ENCODE measurements around the gene IGFBP1.

Gene IGFBP1

DNA sequence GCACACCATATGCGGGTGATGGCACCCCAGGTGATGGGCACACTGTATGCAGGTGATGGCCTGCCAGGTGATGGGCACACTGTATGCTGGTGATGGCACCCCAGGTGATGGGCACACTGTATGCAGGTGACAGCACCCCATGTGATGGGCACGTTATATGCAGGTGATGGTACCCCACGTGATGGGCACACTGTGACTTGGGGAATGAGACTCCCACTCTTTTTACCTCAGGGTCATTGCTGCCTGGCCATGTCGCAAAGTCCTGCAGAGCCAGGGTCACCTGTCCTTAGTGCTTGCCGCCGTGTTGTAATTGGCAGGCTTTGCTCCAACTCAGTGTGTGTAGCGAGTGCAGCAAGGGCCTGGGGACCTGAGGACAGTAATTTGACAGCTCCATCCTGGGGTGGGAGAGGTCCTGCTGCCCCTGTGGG lies 7.8 kb upstream of the IGFBP1 start:
- no peak for DNase-seq (ENCODE audit: low read depth in 4 of 4, low spot score in 1 of 4)

DNA sequence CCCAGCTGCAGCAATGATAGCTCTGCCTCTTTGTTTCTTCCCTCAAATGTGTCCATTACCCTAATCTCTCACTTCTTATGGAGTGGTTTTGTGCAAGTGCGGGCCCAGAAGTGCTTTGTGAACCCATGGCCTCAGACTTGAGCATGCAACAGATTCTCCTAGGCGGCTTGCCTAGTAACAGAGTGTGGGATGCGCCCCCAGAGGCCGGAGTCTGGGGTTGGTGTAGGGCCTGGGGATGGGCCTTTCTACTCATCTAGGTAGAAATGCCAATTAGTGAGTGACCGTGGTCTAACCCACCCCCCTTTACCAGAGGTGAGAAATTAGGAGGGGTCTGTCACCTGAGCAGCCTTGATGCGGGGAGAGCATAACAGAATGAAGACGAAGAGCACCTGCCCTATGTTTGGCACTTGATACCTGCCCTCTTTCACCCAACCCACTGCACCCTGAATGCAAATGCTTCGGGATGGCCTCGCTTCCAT lies 7.0 kb upstream of the IGFBP1 start:
- no peak for DNase-seq (ENCODE audit: low read depth in 4 of 4, low spot score in 1 of 4)

DNA sequence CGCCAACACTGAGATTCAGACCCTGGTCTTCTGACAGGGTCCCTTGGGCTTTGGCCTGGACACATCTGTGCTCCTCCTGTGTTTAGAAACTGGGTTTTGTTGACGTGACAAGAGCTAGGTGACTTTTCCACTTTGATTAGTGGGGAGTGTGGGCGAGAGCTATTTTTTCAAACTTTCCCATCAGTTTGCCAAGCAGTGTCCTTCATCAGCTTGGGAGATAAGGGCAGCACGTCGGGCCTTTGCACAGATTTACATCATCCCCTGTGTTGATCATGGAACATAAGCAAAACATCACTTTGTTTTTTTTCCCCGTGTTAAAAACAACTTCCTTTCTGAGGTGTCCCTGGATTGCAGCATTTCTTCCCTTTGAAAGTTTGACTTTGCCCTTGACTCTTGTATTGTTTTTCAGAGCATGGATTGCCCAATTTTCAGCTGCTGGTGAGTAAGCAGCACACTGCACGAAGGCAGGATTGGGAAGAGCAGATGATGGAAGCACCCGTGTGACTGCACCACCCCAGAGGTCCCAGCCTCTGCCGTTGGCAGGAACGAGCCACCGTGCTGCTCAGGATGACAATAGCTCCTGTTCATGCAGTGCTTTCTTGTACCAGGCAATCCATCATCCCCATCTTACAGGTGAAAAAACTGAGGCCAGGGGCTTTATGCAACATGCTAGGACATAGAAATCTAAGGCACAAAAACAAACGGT lies 6.4 kb upstream of the IGFBP1 start:
- no peak for DNase-seq (ENCODE audit: low read depth in 4 of 4, low spot score in 1 of 4)

DNA sequence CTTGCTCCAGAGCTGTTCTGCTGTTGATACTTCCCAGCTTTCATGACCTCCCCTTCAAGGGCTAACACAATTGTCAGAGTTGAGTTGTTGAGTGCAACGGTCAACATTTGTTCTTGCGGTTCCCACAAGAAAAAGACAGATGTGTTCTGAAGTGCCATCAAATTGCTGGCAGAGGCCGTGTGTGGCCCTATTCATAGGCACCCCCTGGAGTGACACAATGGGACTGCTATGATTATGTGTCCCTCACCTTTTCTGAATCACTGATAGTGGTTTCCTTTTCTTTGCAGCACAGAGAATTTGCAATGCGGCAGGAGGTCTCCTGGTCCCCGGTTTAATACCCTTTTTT lies 5.8 kb upstream of the IGFBP1 start:
- DNase-seq (ENCODE audit: low read depth in 4 of 4, low spot score in 1 of 4), result no peak

DNA sequence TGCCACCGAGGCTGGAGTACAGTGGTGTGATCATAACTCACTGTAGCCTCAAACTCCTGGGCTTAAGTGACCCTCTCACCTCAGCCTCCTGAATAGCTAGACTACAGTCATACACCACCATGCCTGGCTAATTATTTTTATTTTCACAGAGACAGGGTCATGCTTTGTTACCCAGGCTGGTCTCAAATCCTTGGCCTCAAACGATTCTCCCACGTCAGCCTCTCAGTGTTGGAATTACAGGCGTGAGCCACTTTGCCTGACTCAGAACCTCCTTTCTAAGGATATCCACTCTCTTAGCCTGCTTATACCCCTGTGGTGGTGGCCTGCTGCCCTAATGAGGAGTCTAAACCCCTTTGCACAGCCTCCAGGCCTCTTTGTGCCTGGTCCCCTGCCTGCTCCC lies 4.2 kb upstream of the IGFBP1 start:
- no peak for DNase-seq (ENCODE audit: low read depth in 4 of 4, low spot score in 1 of 4)

DNA sequence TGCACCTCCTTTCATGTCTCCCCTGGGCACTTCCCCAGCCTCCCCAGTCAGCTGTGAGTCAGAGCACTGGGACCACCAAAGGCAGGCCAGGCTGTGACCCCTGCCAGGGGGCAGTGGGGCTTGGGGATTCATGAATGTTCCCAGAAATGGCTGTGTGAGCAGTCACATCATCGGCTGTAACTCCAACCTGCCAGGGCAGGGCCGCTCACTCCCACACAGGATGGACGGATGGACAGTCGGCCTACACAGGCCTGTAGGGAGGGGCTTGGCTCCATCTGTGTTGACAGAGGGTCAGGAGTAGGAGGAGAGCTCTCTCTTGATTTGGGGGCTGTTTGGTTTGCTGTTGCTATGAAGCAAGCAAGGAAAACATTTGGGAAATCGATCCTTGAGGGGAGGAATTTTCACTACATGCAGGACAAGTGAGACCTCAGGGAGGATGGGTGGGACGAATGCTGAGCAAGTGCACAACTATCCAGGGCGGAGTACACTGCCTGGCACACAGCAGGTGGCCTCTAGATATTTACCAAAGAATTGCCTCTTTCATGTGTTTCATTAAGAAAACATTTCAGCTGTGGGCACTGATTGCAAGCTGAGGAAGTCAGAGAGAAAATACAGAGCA lies 2.9 kb upstream of the IGFBP1 start:
- no peak for DNase-seq (ENCODE audit: low read depth in 4 of 4, low spot score in 1 of 4)

DNA sequence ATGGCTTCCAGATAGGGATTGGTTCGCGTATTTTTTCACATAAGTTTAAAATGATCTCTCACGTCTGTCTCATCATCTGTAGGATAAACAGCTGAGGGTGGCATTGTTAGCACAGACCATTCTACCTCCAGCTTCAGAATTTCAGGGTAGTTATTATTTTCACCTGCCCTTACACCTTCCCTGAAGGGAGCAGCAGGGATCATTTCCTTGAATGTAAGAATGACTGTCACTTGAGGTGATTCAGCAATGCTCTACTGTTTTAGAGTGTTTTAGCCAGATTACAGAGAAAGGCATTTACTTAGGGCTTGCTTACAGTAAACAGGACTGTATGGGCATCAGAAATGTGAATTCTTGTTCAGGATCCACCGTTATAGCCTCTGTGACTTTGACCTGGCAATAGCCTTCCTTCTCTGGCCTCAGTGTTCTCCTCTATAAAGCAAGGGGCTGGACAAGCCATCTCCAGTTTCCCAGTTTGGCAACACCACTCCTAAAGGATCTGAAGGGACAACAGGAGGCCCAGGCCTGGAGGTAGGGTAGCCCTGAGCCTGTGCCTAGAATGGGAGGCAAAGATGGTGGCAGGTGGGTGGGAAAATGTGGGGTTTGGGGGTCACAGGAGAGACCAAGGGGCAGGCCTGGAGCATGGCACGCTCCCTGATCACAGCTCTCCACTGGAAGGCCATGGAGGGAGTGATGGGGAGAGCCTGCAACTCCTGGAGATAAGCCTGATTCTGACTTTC lies 1.2 kb upstream of the IGFBP1 start:
- no peak for DNase-seq (ENCODE audit: low read depth in 4 of 4, low spot score in 1 of 4)

DNA sequence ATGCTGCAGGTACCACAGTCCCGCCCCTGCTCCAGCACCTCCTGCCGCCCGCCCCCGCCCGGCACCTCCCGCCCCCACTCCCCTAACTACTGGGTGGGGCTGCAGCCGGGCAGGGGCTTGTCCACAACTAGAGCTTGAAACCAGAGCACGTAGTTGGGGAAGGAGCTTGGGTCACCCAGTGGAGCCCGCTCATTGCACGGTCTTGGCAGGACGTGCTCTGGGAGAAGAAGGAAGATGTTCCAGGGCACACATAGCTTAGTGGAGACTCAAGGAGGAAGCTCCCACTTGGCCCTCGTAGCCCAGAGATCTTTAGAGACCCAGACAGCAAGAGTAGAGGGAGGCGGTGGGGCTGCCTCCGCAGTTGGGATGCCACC lies 692 bp downstream of the IGFBP1 start:
- DNase-seq (ENCODE audit: low read depth in 4 of 4, low spot score in 1 of 4), result no peak

DNA sequence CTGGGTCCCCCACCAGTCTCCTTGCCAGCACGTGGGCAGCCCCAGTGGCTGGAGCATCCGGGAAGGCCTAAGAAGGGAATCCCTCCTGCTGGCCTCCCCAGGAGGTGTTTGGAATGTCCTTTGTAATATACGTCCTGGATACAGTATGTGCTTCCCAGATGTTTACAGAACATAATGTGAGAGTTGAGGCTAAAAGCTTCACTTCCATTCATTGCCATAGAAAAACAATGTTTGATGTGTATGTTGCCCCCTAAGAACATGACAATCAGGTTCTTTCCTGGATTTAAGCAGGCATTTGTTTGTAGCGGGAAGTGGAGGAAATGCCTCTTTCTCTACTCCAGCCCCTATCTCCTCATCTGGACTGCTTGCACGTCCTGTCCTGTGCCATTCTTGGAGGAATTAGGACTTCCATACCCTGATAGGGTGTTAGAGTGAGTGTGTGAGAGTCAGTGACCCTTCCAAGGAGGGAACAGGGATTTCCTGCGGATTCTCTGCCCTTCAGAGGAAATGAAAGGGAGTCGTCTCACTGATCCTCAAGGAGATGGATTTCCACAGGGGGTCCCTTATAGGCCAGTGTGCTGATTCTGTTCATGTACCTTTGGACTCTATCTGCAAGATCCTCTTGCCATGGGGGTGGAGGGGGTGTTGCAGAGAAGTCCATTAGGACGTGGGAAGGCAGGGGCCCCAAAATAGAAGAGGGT lies 1.2 kb downstream of the IGFBP1 start:
- no peak for DNase-seq (ENCODE audit: low read depth in 4 of 4, low spot score in 1 of 4)

DNA sequence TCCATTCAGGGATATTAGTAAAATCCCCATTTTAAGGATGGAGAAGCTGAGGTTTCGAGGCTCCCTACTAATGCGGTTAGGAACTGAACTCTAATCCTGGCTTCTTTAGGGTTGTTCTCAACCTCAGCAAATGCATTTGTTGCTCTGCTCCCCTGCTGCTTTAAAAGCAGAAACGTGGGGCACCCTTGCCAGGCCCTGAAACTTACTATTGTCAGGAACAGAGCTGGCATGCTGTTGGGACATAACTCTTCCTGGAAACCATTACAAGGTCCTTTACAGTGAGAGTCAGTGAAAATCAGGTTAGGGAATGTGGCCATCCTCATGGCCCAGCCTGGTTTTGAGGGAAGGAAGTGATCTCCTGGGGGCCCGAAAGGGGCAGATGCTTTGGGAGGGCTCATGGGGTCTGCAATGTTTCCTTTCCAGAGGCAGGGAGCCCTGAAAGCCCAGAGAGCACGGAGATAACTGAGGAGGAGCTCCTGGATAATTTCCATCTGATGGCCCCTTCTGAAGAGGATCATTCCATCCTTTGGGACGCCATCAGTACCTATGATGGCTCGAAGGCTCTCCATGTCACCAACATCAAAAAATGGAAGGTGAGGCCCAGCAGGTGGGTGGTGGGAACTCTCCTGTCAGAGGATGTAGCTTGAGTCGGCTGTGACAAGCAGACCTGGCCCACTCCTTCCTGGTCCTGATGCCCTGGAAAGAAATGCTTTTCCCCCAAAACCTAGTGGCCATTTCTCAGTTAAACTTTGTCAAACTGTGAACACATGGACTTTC lies 2.0 kb downstream of the IGFBP1 start:
- no peak for DNase-seq (ENCODE audit: low read depth in 4 of 4, low spot score in 1 of 4)

DNA sequence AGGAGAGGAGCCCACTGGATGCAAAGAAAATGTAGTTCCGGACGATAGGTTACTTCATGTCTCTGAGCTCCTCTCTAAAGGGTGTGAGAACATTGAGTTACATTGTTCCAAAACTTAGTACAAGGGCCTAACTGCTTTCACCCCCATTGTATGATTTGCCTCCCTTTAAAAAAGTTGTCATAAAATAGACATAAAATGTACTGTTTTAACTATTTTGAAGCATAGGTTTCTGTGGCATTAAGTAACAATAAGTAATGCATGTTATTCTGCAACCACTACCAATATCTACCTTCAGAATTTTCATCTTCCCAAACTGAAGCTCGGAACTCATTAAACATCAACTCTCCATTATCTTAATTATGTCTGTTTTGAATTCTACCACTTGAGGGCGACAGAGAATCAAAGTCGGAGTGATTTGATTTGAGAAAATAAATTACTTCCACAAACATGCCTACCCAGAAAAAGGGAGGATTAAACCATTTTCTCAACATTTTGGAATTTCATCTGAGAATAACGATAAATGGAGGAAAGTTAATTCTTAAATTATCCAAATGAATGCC lies 2.7 kb downstream of the IGFBP1 start:
- no peak for DNase-seq (ENCODE audit: low read depth in 4 of 4, low spot score in 1 of 4)

DNA sequence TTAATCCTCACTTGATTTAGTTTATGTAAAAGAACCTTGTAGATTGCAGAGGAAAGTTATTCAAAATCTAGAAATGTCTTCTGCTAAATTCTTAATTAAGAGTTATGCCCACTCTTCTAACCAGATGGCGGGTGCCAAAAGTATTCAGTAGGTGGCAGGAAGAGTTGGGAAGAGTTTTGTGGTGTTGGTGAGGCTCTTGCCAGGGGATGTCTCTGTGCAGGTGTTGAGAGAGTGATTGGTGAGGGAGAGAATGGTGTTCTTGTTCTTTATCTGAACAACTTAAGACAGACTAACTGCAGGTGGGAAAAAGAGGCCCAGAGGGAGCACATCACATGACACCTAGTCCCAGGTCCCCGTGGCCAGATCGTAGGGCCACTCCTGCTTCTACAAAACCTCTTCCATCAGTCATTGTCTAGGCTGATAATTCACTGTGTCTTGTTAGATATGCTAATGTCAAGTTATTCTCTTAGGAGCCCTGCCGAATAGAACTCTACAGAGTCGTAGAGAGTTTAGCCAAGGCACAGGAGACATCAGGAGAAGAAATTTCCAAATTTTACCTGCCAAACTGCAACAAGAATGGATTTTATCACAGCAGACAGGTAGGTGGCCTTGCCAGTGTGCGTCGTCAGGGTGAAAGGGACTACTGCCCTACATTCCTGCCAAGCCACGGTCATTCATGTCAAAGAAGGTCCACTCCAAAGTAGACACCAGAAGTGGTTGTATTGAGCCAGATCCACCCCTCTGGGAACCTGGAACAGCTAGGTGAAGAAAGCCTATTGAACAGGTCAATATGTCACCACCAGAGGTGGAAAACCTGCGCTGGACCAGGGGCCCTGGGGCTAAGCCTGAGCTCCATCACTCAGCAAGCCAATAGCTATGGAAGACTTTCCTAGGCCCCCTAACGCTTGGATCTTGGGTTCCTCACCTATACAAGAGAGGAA lies 3.4 kb downstream of the IGFBP1 start:
- no peak for DNase-seq (ENCODE audit: low read depth in 4 of 4, low spot score in 1 of 4)

DNA sequence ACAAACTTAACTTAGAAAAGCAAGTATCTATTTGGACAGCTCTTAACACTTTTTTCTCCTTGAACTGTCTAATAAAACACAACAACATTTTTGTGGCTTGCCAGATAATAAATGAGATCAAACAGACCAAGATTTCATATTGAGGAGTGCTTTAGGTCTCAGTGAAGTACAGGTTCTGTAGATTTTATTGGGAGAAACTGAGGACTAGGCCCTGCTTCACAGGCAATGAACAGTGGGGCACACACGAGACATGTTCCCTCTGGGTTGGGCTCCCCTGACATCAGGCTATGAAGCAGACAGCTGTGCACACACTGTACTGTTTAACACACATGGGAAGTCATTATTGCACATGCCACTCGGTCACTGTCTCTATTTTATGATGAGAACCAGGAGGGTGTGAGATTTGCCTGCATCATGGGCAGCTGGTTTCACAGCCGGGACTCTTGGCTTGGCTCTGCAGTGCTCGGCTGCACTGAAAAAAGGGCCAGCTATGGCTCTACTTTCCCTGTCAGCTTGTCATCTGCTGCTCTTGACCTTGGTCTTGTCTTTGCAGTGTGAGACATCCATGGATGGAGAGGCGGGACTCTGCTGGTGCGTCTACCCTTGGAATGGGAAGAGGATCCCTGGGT lies 4.2 kb downstream of the IGFBP1 start:
- DNase-seq (ENCODE audit: low read depth in 4 of 4, low spot score in 1 of 4), result no peak

DNA sequence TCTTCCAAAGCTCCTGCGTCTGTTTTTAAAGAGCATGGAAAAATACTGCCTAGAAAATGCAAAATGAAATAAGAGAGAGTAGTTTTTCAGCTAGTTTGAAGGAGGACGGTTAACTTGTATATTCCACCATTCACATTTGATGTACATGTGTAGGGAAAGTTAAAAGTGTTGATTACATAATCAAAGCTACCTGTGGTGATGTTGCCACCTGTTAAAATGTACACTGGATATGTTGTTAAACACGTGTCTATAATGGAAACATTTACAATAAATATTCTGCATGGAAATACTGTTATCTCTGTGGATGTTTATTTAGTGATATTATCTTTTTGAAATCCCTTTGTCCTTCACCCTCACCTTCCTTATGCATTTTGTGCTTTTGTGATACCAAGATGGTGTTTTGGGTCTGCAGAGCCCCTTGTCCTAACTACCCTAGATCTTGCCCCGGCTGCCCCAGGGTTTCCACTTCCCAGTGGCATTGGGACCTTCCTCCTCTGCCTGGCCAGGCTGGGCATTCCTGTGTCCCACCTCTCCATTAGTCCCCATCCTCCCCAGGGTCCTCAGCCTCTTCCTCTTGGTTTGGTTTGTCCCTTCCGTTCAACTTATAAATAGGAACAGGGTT lies 5.2 kb downstream of the IGFBP1 start:
- no peak for DNase-seq (ENCODE audit: low read depth in 4 of 4, low spot score in 1 of 4)

DNA sequence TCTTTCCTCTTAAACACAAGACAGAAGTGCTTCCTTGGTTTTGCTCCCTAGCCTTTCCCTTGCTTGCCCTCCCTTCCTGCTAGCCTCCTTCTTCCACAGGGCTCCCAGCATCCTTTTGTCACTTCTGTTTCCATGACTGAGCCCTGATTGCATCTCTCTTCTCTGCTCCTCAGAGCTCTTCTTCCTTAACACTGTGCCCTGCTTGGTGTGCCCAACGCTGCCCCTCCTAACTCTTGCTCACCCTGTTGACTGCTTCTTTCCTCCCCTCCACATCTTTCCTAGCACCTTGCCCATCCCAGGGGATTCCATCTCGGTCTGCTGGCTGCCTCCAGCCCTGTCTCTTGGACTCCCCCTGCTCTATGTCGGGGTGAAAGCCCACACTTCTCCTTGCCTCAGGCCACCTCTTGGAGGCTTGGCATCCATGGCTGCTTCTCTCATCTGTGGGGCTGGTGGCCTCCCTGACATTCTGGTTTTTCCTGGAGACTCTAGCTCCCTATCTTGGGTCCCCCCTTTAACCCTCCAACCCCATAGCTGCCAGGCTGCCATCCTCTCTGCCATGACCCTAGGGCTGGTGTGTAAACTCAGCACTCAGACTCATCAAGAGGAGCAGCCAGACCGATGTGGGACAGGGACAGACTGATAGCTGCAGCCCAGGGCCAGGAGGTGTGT lies 5.8 kb downstream of the IGFBP1 start:
- DNase-seq (ENCODE audit: low read depth in 4 of 4, low spot score in 1 of 4), result no peak

DNA sequence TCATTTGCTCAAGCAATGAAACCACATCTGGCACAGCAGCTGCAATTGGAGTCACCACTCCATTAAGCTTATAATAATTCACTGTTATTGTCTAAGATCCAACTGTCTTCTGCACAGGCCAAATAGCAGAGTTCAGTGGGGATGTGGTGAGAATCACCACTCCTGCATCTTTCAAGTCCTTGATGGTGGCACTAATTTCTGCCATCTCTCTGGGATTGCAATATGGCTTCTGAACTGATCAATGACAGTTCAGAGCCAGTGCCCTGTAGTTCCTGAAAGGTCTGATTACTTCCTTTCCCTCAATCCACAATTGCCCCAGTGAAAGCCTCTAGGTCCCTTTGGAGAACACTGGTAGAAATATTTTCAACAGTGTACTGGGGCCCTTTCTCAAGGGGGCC lies 6.4 kb downstream of the IGFBP1 start:
- no peak for DNase-seq (ENCODE audit: low read depth in 4 of 4, low spot score in 1 of 4)

DNA sequence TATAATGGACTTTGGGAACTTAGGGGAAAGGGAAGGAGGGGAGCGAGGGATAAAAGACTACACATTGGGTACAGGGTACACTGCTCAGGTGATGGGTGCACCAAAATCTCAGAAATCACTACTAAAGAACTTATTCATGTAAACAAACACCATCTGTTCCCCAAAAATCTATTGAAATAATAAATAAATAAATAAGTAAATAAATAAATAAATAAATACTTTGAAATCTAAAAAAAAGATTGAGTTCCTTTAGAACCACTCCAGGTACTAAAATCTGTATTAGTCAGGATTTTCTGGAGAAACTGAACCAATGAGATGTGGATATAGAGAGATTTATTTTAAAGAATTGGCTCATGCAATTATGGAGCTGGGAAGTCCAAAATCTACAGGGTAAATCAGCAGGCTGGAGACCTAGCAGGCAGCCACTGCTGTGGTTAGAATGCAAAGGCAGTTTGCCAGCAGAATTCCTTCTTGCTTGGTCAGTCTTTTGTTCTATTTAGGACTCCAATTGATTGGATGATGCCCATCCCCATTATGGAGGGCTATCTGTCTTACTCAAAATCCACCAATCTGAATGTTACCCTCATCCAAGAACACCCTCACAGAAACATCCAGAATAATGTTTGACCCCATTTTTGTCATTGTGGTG lies 8.9 kb downstream of the IGFBP1 start:
- DNase-seq (ENCODE audit: low read depth in 4 of 4, low spot score in 1 of 4), result no peak

DNA sequence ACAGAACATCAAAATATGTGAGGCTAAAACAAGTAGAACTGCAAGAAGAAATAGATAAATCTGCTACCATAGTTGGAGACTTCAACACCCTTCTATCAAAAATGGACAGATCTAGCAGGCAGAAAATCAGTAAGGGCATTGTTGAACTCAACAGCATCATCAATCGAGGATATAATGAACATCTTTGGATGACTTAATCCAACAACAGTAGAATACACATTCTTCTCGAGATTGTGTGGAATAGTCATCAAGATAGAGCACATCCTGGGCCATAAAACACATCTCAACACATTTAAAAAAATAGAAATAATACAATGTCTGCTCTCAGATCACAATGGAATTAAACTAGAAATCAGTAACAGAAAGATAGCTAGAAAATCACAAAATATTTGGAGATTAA lies 9.9 kb downstream of the IGFBP1 start:
- no peak for DNase-seq (ENCODE audit: low read depth in 4 of 4, low spot score in 1 of 4)

Measured in stimulated activated CD4-positive, alpha-beta T cell treated with anti-CD3 and anti-CD28 coated beads, Interleukin-1b, Interleukin-23, amount 100 ng/mL, for 24 hours (primary cell).